GM12874 (cell line): Measurements from ENCODE around the gene CREG2.
A peak's percentile ranks its signal among the peaks of the same experiment; 100 is the strongest.

ENCODE experiments used
- CTCF ChIP-seq: IDR thresholded peaks from 2 replicates; pipeline ENCODE4 v1.5.1; 2011; ENCODE audit warnings: low read depth, mild to moderate bottlenecking, control low read depth, low read length, moderate library complexity; ENCODE audit not compliant: insufficient read depth

The CREG2 gene

GRCh38 chr2:101341901-101342624, 45.2 kb downstream of the CREG2 start:
- peak; percentile 83 for TF ChIP-seq CTCF

GRCh38 chr2:101341421-101341820, 45.9 kb downstream of the CREG2 start:
- no peak for TF ChIP-seq CTCF

GRCh38 chr2:101340141-101340551, 47.2 kb downstream of the CREG2 start:
- no peak for TF ChIP-seq CTCF

GRCh38 chr2:101339266-101339880, 47.9 kb downstream of the CREG2 start:
- TF ChIP-seq CTCF = no peak

- TF ChIP-seq CTCF = no peak
Measured at GRCh38 chr2:101337877-101338276, 49.4 kb downstream of the CREG2 start.

- TF ChIP-seq CTCF = no peak
Measured at GRCh38 chr2:101332885-101333766, 54.2 kb downstream of the CREG2 start.

GRCh38 chr2:101331202-101331601, 56.1 kb downstream of the CREG2 start:
- no peak for TF ChIP-seq CTCF
